Naive thymus-derived CD8-positive, alpha-beta T cell (primary cell): ENCODE results near the gene RAB4B. TPM values are rescaled to one million over a fixed set of nuclear protein-coding genes. Genes with fewer than 3 reads are reported as not detected.

ENCODE experiments used
- ATAC-seq, 2 donors: fragments of 150-1000 bp; cut with Tn5 transposase in 1 of 2; sonication (Bioruptor Pico), chemical (Tn5 transposase) in 1 of 2; 1 replicate in 1 of 2; 2 replicates in 1 of 2; pipeline ENCODE4 v1.10.0; 2021; ENCODE audit warnings: mild to moderate bottlenecking in 2 of 2, moderate library complexity in 2 of 2
- POLR2A ChIA-PET: fragments of 350-600 bp; sonication (Branson Sonifier 250); formaldehyde crosslinking; loops from one replicate; lab custom pipeline; 2021; ENCODE audit warnings: antibody characterized with exemption; lab: Charles Lee
- DNase-seq, 10 donors: peaks; one replicate each; pipeline versions ENCODE4 v3.0.0 to v3.0.0-alpha.2; 2020 to 2022
- H3K27ac Mint-ChIP-seq, 10 donors: one replicate each; pipeline ENCODE4 v1.8.0; 2020 to 2022; ENCODE audit warnings: mild to moderate bottlenecking in 10 of 10, mixed read lengths in 10 of 10, moderate library complexity in 4 of 10, inconsistent platforms in 1 of 10
- H3K27me3 Mint-ChIP-seq, 5 donors: one replicate each; pipeline ENCODE4 v1.8.0; 2021 to 2022; ENCODE audit warnings: mixed read lengths in 5 of 5
- H3K36me3 Mint-ChIP-seq, 3 donors: one replicate each; pipeline ENCODE4 v1.8.0; 2020 to 2022; ENCODE audit warnings: mixed read lengths in 3 of 3, mild to moderate bottlenecking in 2 of 3, inconsistent platforms in 1 of 3
- H3K4me1 Mint-ChIP-seq, 4 donors: one replicate each; pipeline ENCODE4 v1.8.0; 2021 to 2022; ENCODE audit warnings: mixed read lengths in 4 of 4
- H3K4me3 Mint-ChIP-seq, 10 donors: one replicate each; pipeline ENCODE4 v1.8.0; 2020 to 2022; ENCODE audit warnings: mild to moderate bottlenecking in 10 of 10, mixed read lengths in 10 of 10, moderate library complexity in 6 of 10, inconsistent platforms in 1 of 10
- H3K9me3 Mint-ChIP-seq, 9 donors: one replicate each; pipeline ENCODE4 v1.8.0; 2020 to 2022; ENCODE audit warnings: mixed read lengths in 9 of 9, mild to moderate bottlenecking in 3 of 9, inconsistent platforms in 1 of 9, moderate library complexity in 1 of 9
- polyA plus RNA-seq, 3 donors: library from polyadenylated mRNA; unstranded; fragments of 300-500 nt; fragmentation: Illumina TruSeq; gene quantifications; one replicate each; pipeline ENCODE4 v1.2.3, GENCODE V29; 2021
- total RNA-seq, 8 experiments: library from RNA in 2 of 8; stranded (reverse) in 2 of 8; gene quantifications; one replicate each; pipeline ENCODE4 v1.2.3 and lab custom pipeline; 2021 to 2026

Gene RAB4B
- total and polyA plus RNA-seq, 5 experiments from 2014 or later: 47.3 to 87.2 (median 76.4) TPM

DNA sequence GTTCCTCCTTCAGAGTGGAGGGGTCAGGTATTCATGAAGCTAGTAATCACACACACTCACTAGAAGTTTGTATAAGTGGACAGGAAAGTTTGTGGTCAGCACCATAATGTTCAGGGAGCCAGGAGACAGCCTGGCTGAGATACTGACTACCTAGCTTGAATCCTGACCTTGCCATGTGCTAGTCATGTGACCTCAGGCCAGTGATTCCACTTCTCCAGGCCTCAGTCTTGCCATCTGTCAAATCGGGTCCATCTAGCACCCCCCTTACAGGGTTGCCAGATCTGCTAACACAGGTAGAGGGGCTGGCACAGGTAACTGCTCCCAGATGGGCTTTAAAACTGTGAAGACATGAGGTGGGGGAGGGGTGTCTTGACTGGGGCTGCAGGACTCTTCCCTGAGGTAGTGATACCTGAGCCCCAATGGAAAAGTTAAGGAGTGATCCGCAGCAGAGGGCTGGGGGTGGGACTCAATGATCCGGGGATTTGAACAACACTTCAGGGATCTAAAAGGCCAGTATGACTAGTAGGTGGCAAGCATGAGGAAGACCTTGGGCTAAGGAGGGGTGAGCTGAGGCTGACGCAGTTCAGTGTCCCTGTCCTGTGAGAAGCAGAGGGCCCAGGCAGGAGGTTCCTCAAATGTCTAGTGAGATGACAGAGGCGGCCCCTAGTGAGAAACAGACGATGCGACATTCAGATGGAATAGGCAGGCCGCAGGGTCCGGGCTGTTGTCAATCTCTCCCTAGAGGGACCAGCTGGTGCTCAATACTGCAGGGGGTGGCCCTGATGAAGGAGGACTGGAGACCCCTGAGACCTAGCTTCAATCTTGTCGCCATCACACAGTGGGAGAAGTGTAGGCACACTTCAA is 36.3 kb upstream of the RAB4B start:
- DNase-seq: no peak
- Mint-ChIP-seq H3K27ac (peak overlapping the region in 3 of 10 donors; percentile 22 to 56 (median 24)), H3K4me3 (no peak overlapping the region), H3K27me3 (no peaks in the 10 kb centered on the region), H3K36me3 (peaks cover 0 to 15% (median 0%) of the 10 kb centered on the region in 3 donors), H3K4me1 (peaks cover 0 to 2% (median 0%) of the 10 kb centered on the region in 4 donors), H3K9me3 (no peaks in the 10 kb centered on the region)
- POLR2A ChIA-PET: interaction anchor here (1.0 to 2.3 kb wide), 2 partner anchors 9 to 65 kb away, joined by 3 to 5 read pairs; partner anchors contain the start of genes ACTMAP and SNRPA
- ATAC-seq: no peak

GRCh38 chr19:40742477-40742876 is 35.6 kb upstream of the RAB4B start:
- H3K27me3 Mint-ChIP-seq: no peaks in the 10 kb centered on the region
- H3K9me3 Mint-ChIP-seq: no peaks in the 10 kb centered on the region
- POLR2A ChIA-PET: interaction anchor here (1.0 kb wide), 1 partner anchor 8 kb away, joined by 3 read pairs; the partner anchor contains the start of genes ACTMAP and SNRPA
- H3K36me3 Mint-ChIP-seq: peaks cover 0 to 14% (median 0%) of the 10 kb centered on the region in 3 donors
- H3K4me1 Mint-ChIP-seq: peaks cover 0 to 2% (median 0%) of the 10 kb centered on the region in 4 donors
- DNase-seq: no peak
- no peak overlapping the region for H3K4me3 Mint-ChIP-seq
- peak overlapping the region in 1 of 10 donors; percentile 24 for H3K27ac Mint-ChIP-seq
- no peak for ATAC-seq

- H3K27me3 Mint-ChIP-seq: no peaks in the 10 kb centered on the region
- no peaks in the 10 kb centered on the region for H3K9me3 Mint-ChIP-seq
- POLR2A ChIA-PET: interaction anchor here (1.0 kb wide), 1 partner anchor 8 kb away, joined by 3 read pairs; the partner anchor contains the start of genes ACTMAP and SNRPA
These were observed 35.2 kb upstream of the RAB4B start for GRCh38 chr19:40742886-40743285.

GRCh38 chr19:40743926-40744325 is 34.1 kb upstream of the RAB4B start:
- POLR2A ChIA-PET: interaction anchor here (1.3 to 1.6 kb wide), 2 partner anchors 34 to 54 kb away, joined by 5 read pairs; partner anchors contain the start of genes EGLN2 and RAB4B
- no peak for DNase-seq
- Mint-ChIP-seq H3K27me3 (no peaks in the 10 kb centered on the region), H3K4me3 (peak overlapping the region in 1 of 10 donors; percentile 47), H3K4me1 (peaks cover 0 to 7% (median 2%) of the 10 kb centered on the region in 4 donors), H3K27ac (no peak overlapping the region), H3K9me3 (no peaks in the 10 kb centered on the region), H3K36me3 (peaks cover 0 to 7% (median 0%) of the 10 kb centered on the region in 3 donors)
- no peak for ATAC-seq

More at GRCh38 chr19:40742886-40743285, 35.2 kb upstream of the RAB4B start:
- DNase-seq (no peak), ATAC-seq (no peak)
- H3K4me3 Mint-ChIP-seq: no peak overlapping the region
- peak overlapping the region in 1 of 10 donors; percentile 13 for H3K27ac Mint-ChIP-seq
- H3K4me1 Mint-ChIP-seq: peaks cover 0 to 2% (median 0%) of the 10 kb centered on the region in 4 donors
- H3K36me3 Mint-ChIP-seq: peaks cover 0 to 10% (median 0%) of the 10 kb centered on the region in 3 donors

DNA sequence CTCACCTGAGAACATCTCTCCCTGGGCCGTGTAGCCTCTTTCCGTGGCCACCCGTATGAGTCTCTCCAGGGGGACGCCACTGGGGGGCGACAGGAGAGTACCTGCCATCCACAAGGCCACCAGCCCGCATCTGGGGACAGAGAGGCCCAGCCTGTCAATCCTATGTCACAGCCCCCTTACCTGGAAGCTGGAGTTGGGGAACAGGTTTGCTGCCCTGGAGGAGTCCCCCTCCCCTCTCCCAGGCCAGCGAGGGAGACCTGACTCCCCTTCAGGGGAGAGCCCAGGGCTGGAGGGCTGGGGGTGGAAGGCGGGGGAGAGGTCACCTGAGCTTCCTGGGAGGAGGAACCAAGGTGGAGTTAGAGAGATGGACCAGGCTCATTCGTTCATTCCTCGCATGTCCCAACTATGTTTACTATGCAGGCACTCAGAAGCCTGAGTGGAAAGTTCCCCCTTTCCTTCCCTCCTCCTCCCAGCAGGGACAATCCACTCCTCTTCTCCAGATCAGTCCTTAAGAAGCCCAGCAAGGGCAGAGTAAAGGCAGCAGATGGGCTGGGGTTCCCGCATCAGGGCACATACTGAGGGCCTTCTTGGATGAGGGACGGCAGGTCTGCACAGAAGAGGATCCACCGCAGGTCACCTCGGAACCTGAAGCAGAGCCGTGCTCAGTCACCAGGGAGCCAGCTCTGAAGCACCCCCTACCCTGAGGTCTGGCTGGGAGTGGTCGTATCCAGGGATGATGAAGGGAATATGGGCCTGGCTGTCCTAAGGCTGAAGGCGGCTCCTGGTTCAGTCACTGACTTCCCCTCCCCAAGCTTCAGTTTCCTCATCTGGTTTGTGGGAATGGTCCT is 33.3 kb upstream of the RAB4B start:
- no peak overlapping the region for H3K4me3 Mint-ChIP-seq
- no peaks in the 10 kb centered on the region for H3K9me3 Mint-ChIP-seq
- ATAC-seq: peak in 1 of 2 donors; percentile 54
- H3K27me3 Mint-ChIP-seq: no peaks in the 10 kb centered on the region
- peak in 3 of 10 donors; percentile 17 to 34 (median 25) for DNase-seq
- H3K4me1 Mint-ChIP-seq: peaks cover 4 to 14% (median 8%) of the 10 kb centered on the region in 4 donors
- no peaks in the 10 kb centered on the region for H3K36me3 Mint-ChIP-seq
- peak overlapping the region in 2 of 10 donors; percentile 65 to 73 for H3K27ac Mint-ChIP-seq
- POLR2A ChIA-PET: interaction anchor here (0.5 to 1.6 kb wide), 3 partner anchors 33 to 57 kb away, joined by 5 to 6 read pairs (median 5); partner anchors contain the start of genes EGLN2 and RAB4B

GRCh38 chr19:40745402-40745780 is 32.7 kb upstream of the RAB4B start:
- ATAC-seq (no peak), DNase-seq (no peak)
- Mint-ChIP-seq H3K36me3 (peaks cover 0 to 1% (median 0%) of the 10 kb centered on the region in 3 donors), H3K4me3 (no peak overlapping the region), H3K27me3 (no peaks in the 10 kb centered on the region), H3K4me1 (peaks cover 10 to 20% (median 14%) of the 10 kb centered on the region in 4 donors), H3K27ac (peak overlapping the region in 3 of 10 donors; percentile 15 to 65 (median 25)), H3K9me3 (no peaks in the 10 kb centered on the region)
- POLR2A ChIA-PET: no interaction called here

DNA sequence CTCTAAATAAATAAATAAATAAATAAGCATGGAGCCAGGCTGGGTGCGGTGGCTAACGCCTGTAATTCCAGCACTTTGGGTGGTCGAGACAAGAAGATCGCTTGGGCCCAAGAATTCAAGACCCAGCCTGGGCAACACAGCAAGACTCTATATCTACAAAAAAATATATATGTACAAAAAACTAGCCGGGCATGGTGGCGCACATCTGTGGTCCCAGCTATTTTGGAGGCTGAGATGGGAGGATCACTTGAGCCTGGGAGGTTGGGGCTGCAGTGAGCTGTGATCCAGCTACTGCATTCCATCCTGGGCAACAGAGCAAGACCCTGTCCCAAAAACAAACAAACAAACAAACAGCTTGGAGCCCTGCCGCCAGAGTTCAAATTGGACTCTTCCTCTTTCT is 30.5 kb upstream of the RAB4B start:
- no peaks in the 10 kb centered on the region for H3K9me3 Mint-ChIP-seq
- H3K4me3 Mint-ChIP-seq: no peak overlapping the region
- ATAC-seq (no peak), DNase-seq (no peak)
- POLR2A ChIA-PET: interaction anchor here (4.1 kb wide), 1 partner anchor 51 kb away, joined by 46 read pairs; the partner anchor contains the start of gene EGLN2
- H3K27ac Mint-ChIP-seq: no peak overlapping the region
- peaks cover 2 to 8% (median 7%) of the 10 kb centered on the region in 3 donors for H3K36me3 Mint-ChIP-seq
- H3K27me3 Mint-ChIP-seq: no peaks in the 10 kb centered on the region
- H3K4me1 Mint-ChIP-seq: peaks cover 19 to 34% (median 27%) of the 10 kb centered on the region in 4 donors

DNA sequence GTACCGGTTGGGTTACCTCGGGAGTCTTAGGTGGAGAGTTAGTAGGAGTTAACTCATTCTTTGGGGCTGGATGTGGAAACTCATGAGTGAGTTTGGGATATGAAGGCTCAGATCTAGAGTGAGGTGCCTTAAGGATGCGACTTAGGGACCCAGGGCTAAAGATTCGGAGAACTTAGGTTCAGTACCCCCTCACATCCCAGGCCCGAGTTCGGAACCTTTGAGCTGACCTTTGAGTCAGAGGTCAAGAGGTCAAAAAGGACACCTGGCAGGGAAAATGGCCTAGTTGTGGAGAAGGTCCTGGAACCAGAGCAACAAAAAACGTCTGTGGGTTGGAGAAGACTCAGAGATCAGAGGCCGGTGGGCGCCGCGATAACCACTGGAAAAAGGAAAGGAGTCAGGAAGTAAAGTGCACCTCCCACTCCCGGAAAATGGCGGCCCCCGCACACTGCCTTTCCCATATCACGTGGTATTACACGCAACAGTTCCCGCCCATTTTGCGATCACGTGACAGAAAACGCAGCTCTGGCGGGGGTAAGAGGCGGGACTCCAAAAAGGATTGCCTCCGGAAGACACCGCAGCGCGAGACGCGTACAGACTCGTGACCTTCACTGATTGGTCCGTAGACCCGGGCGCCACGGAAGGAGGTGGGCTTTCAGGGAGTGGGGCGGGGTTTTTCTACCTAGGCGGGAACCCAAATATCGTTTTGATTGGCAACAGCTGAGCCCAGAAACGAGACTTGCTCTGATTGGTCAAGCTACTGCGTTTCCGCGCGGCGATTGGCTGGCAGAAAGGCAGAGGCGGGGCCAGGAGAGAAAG is 27.8 kb upstream of the RAB4B start, which contains the start of gene ACTMAP:
TSS of gene ACTMAP (minus strand) at position 420 of the 816 bp plus-strand sequence. CDS start 674 bp downstream, outside the sequence.
- Mint-ChIP-seq H3K9me3 (no peaks in the 10 kb centered on the region), H3K36me3 (peaks cover 3 to 15% (median 8%) of the 10 kb centered on the region in 3 donors), H3K4me3 (peak within 1 kb of the TSS; percentile 91 to 100 (median 99)), H3K4me1 (peaks cover 28 to 52% (median 47%) of the 10 kb centered on the region in 4 donors), H3K27ac (peak within 1 kb of the TSS; percentile 88 to 99 (median 99)), H3K27me3 (no peaks in the 10 kb centered on the region)
- POLR2A ChIA-PET: interaction anchor here (0.5 to 4.7 kb wide), 27 partner anchors 8 to 702 kb away, joined by 3 to 115 read pairs (median 4); partner anchors contain the start of genes COQ8B, EGLN2, HNRNPUL1 and ITPKC
- DNase-seq: peak in 9 of 10 donors; percentile 94 to 100 (median 100)
- peak; percentile 87 to 90 for ATAC-seq

DNA sequence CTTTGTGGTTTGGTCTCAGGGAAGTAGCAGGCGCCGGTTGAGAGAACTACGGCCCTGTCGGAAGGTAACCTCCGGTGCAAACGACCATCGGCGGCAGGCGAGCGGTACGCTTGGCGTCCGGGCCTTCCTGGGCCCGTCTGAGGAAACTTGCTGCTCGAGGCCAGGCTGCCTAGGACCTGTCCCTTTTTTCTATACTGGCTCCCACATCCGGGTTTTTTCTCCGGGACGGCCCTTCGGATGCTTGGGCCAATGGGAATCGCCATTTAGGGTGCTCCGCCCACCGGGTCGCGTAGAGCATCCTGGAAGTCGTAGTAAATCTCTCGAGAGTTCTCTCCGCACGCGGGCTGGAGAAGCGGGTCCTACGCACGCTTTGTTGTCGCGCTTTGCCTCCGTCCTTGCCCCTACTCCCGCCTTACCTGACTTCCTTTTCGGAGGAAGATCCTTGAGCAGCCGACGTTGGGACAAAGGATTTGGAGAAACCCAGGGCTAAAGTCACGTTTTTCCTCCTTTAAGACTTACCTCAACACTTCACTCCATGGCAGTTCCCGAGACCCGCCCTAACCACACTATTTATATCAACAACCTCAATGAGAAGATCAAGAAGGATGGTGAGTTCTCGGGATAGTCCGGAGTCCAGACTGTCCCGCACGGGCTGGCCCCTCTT is 27.0 kb upstream of the RAB4B start, which contains the start of gene SNRPA:
TSS of gene SNRPA (plus strand) at position 330 of the 664 bp plus-strand sequence. CDS start at position 536, 206 bp downstream.
- DNase-seq (peak; percentile 86 to 100 (median 95)), ATAC-seq (peak; percentile 72 to 76)
- H3K4me1 Mint-ChIP-seq: peaks cover 28 to 59% (median 55%) of the 10 kb centered on the region in 4 donors
- no peaks in the 10 kb centered on the region for H3K9me3 Mint-ChIP-seq
- peaks cover 3 to 22% (median 8%) of the 10 kb centered on the region in 3 donors for H3K36me3 Mint-ChIP-seq
- peak within 1 kb of the TSS; percentile 91 to 100 (median 99) for H3K4me3 Mint-ChIP-seq
- POLR2A ChIA-PET: interaction anchor here (0.6 to 4.7 kb wide), 23 partner anchors 9 to 701 kb away, joined by 3 to 115 read pairs (median 4); partner anchors contain the start of genes COQ8B, EGLN2, HNRNPUL1 and ITPKC
- H3K27ac Mint-ChIP-seq: peak within 1 kb of the TSS; percentile 88 to 99 (median 99)
- H3K27me3 Mint-ChIP-seq: no peaks in the 10 kb centered on the region

DNA sequence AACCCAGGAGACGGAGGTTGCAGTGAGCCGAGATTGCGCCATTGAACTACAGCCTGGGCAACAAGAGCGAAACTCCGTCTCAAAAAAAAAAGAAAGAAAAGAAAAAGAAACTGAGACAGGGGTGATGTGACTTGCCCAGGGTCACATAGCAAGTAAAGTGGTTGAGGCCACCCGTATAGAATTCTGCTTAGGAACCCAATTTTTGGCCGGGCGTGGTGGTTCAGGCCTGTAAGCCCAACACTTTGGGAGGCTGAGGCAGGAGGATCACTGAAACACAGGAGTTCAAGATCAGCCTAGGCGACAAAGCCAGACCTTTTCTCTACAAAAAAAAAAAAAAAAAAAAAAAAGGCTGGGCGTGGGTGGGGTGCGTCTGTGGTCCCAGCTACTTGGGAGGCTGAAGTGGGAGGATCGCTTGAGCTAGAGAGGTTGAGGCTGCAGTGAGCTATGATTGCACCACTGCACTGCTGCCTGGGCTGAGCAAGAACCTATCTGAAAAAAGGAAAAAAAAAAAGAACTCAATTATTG is 25.7 kb upstream of the RAB4B start:
- peaks cover 34 to 72% (median 67%) of the 10 kb centered on the region in 4 donors for H3K4me1 Mint-ChIP-seq
- H3K27ac Mint-ChIP-seq: peak overlapping the region; percentile 87 to 99 (median 98)
- POLR2A ChIA-PET: interaction anchor here (1.1 to 4.7 kb wide), 7 partner anchors 9 to 510 kb away, joined by 4 to 115 read pairs (median 9); partner anchors contain the start of genes COQ8B, EGLN2, ITPKC and RAB4B
- H3K36me3 Mint-ChIP-seq: peaks cover 3 to 34% (median 8%) of the 10 kb centered on the region in 3 donors
- H3K9me3 Mint-ChIP-seq: no peaks in the 10 kb centered on the region
- ATAC-seq (no peak), DNase-seq (no peak)
- peak overlapping the region; percentile 91 to 100 (median 99) for H3K4me3 Mint-ChIP-seq
- no peaks in the 10 kb centered on the region for H3K27me3 Mint-ChIP-seq
